HFFc6 (cell line): Measurements from ENCODE around the gene AKR1C3. TPM values are rescaled to one million over a fixed set of nuclear protein-coding genes. Genes with fewer than 3 reads are reported as not detected.

Experiments used
- DNase-seq: peaks from one replicate; pipeline ENCODE4 v3.0.0-alpha.2; 2018
- H3K27ac Mint-ChIP-seq: 2 replicates; pipeline ENCODE4 v1.8.0; 2020; ENCODE audit warnings: mild to moderate bottlenecking, mixed read lengths
- H3K27me3 Mint-ChIP-seq: 2 replicates; pipeline ENCODE4 v1.8.0; 2021; ENCODE audit warnings: mild to moderate bottlenecking, moderate library complexity, mixed read lengths; ENCODE audit not compliant: insufficient read depth
- H3K36me3 Mint-ChIP-seq: 2 replicates; pipeline ENCODE4 v1.8.0; 2021; ENCODE audit warnings: low read depth, mixed read lengths
- H3K4me1 Mint-ChIP-seq: 2 replicates; pipeline ENCODE4 v1.8.0; 2020; ENCODE audit warnings: low read depth, mixed read lengths
- H3K4me3 Mint-ChIP-seq: 2 replicates; pipeline ENCODE4 v1.8.0; 2020; ENCODE audit warnings: mild to moderate bottlenecking, moderate library complexity, mixed read lengths
- H3K9me3 Mint-ChIP-seq: 2 replicates; pipeline ENCODE4 v1.8.0; 2020; ENCODE audit warnings: mild to moderate bottlenecking, mixed read lengths
- total RNA-seq, 6 experiments: library from RNA; stranded (reverse); fragmentation: NEBNext Ultra II Directional; extraction: Animal tissue kit (Norgen Biotek cat#: 25700); gene quantifications; 2 replicates in 1 of 6; 3 replicates in 5 of 6; pipeline ENCODE4 v1.2.3, GENCODE V29; 2021
- TF ChIP-seq, protein P1 (sequence below): fragments of 200-600 bp; sonication (generic); IDR thresholded peaks from 2 replicates; pipeline ENCODE4 v1.5.0; 2021; ENCODE audit warnings: antibody characterized with exemption, mild to moderate bottlenecking

The AKR1C3 gene
- total RNA-seq, 6 experiments from 2014 or later: 0.28 to 0.84 (median 0.59) TPM; not detected in 2

GRCh38 chr10:5076615-5077014 lies 17.6 kb upstream of the AKR1C3 start:
- H3K9me3 Mint-ChIP-seq: no peaks in the 10 kb centered on the region
- H3K27me3 Mint-ChIP-seq: peaks cover 9% of the 10 kb centered on the region
- peak overlapping the region; percentile 11; the same call in 1 of the 2 replicates for H3K4me3 Mint-ChIP-seq
- DNase-seq: no peak
- no peak overlapping the region; the same call in 1 of the 2 replicates for H3K27ac Mint-ChIP-seq
- no peaks in the 10 kb centered on the region for H3K36me3 Mint-ChIP-seq
- TF ChIP-seq, protein P1, sequence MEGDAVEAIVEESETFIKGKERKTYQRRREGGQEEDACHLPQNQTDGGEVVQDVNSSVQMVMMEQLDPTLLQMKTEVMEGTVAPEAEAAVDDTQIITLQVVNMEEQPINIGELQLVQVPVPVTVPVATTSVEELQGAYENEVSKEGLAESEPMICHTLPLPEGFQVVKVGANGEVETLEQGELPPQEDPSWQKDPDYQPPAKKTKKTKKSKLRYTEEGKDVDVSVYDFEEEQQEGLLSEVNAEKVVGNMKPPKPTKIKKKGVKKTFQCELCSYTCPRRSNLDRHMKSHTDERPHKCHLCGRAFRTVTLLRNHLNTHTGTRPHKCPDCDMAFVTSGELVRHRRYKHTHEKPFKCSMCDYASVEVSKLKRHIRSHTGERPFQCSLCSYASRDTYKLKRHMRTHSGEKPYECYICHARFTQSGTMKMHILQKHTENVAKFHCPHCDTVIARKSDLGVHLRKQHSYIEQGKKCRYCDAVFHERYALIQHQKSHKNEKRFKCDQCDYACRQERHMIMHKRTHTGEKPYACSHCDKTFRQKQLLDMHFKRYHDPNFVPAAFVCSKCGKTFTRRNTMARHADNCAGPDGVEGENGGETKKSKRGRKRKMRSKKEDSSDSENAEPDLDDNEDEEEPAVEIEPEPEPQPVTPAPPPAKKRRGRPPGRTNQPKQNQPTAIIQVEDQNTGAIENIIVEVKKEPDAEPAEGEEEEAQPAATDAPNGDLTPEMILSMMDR: no peak
- H3K4me1 Mint-ChIP-seq: peaks cover 18% of the 10 kb centered on the region

- Mint-ChIP-seq H3K27me3 (peaks cover 9% of the 10 kb centered on the region), H3K36me3 (no peaks in the 10 kb centered on the region), H3K9me3 (no peaks in the 10 kb centered on the region), H3K4me1 (peaks cover 8% of the 10 kb centered on the region; the same call in 1 of the 2 replicates), H3K27ac (no peak overlapping the region), H3K4me3 (no peak overlapping the region)
- TF ChIP-seq, protein P1: no peak
- DNase-seq: no peak
These were observed 15.6 kb upstream of the AKR1C3 start for GRCh38 chr10:5078547-5079180.

GRCh38 chr10:5079306-5079830 lies 14.8 kb upstream of the AKR1C3 start:
- Mint-ChIP-seq H3K27ac (no peak overlapping the region), H3K4me3 (no peak overlapping the region), H3K9me3 (no peaks in the 10 kb centered on the region), H3K4me1 (peaks cover 8% of the 10 kb centered on the region; the same call in 1 of the 2 replicates), H3K36me3 (no peaks in the 10 kb centered on the region), H3K27me3 (peaks cover 9% of the 10 kb centered on the region)
- TF ChIP-seq, protein P1: no peak
- DNase-seq: no peak

- Mint-ChIP-seq H3K36me3 (no peaks in the 10 kb centered on the region), H3K27ac (no peak overlapping the region), H3K4me1 (peaks cover 8% of the 10 kb centered on the region; the same call in 1 of the 2 replicates), H3K27me3 (peaks cover 9% of the 10 kb centered on the region), H3K9me3 (no peaks in the 10 kb centered on the region), H3K4me3 (no peak overlapping the region)
- TF ChIP-seq, protein P1: no peak
- DNase-seq: no peak
These were observed 14.4 kb upstream of the AKR1C3 start for GRCh38 chr10:5079836-5080235.

DNA sequence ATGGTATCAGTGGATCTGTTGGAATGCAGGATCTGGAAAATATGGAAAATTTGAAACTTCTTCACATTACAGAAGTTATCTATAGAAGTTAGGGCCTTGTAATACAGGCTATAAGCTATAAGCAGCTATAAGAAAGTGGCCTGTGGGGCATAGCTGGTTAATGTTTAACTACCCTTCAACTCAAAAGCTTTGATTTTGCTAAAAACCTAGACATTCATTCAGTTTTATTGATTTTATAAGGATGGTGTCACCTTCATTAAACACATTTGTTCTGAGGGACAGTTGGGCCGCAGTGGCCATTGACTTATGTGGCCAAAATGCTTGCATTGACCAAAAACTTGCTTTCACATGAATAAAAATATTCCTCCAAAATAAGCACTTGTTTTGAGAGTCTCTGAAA lies 13.1 kb upstream of the AKR1C3 start:
- peaks cover 7% of the 10 kb centered on the region; the same call in 1 of the 2 replicates for H3K4me1 Mint-ChIP-seq
- H3K9me3 Mint-ChIP-seq: no peaks in the 10 kb centered on the region
- no peaks in the 10 kb centered on the region for H3K36me3 Mint-ChIP-seq
- DNase-seq: no peak
- TF ChIP-seq, protein P1: no peak
- no peak overlapping the region for H3K27ac Mint-ChIP-seq
- peaks cover 6% of the 10 kb centered on the region for H3K27me3 Mint-ChIP-seq
- H3K4me3 Mint-ChIP-seq: no peak overlapping the region
